K562 (cell line): ENCODE data around the gene NAV2. TPM values are rescaled to one million over a fixed set of nuclear protein-coding genes. Genes with fewer than 3 reads are reported as not detected.

ENCODE experiments used
- BHLHE40 ChIP-seq: IDR thresholded peaks from 2 replicates; pipeline ENCODE4 v1.6.1; 2011; ENCODE audit warnings: low read length, improper control_type of control experiment
- BRCA1 ChIP-seq, 2 experiments: fragments of 450-650 bp in 1 of 2; sonication (generic) in 1 of 2; formaldehyde crosslinking in 1 of 2; IDR thresholded peaks; 2 replicates each; pipeline versions ENCODE4 v1.5.0 to v1.6.1; 2017 to 2020; ENCODE audit warnings: mild to moderate bottlenecking in 1 of 2, missing genetic modification reagents in 1 of 2
- CHD1 ChIP-seq: fragments of 200-600 bp; sonication (generic); IDR thresholded peaks from one replicate; pipeline ENCODE4 v1.6.1; 2012; ENCODE audit warnings: mild to moderate bottlenecking, moderate library complexity, low read length, inconsistent platforms
- DMBX1 ChIP-seq: fragments of 250-450 bp; sonication (Bioruptor Pico); IDR thresholded peaks from 2 replicates; pipeline ENCODE4 v1.8.0; 2022; ENCODE audit warnings: inconsistent platforms, mild to moderate bottlenecking, moderate library complexity, borderline replicate concordance
- FOXK2 ChIP-seq, 2 experiments: fragments of 450-650 bp; IDR thresholded peaks in 1 of 2; conservative IDR thresholded peaks in 1 of 2; 2 replicates each; pipeline ENCODE4 v1.6.1; 2016; ENCODE audit warnings: low read depth in 2 of 2, mild to moderate bottlenecking in 1 of 2
- FUS ChIP-seq: fragments of 200-400 bp; formaldehyde crosslinking; optimal IDR thresholded peaks from 2 replicates; pipeline ENCODE3; 2017; ENCODE audit warnings: low read depth, low read length
- HMG20A ChIP-seq: fragments of 450-650 bp; formaldehyde crosslinking; conservative IDR thresholded peaks from 2 replicates; pipeline ENCODE4 v1.4.0; 2020; ENCODE audit warnings: mild to moderate bottlenecking, mixed read lengths
- JUN ChIP-seq, 2 experiments: sonication (generic) in 1 of 2; formaldehyde crosslinking in 1 of 2; IDR thresholded peaks; 2 replicates each; pipeline versions ENCODE4 v1.6.1 to v1.8.0; 2012 to 2022; ENCODE audit warnings: borderline replicate concordance in 2 of 2, mild to moderate bottlenecking in 2 of 2, improper control_type of control experiment in 1 of 2, low read depth in 1 of 2, low read length in 1 of 2, missing genetic modification reagents in 1 of 2
- JUND ChIP-seq, 2 experiments: IDR thresholded peaks; 2 replicates in 1 of 2; 3 replicates in 1 of 2; pipeline ENCODE4 v1.6.1; 2011; ENCODE audit warnings: borderline replicate concordance in 2 of 2, low read depth in 2 of 2, low read length in 2 of 2, improper control_type of control experiment in 1 of 2, missing biosample characterization in 1 of 2, missing genetic modification characterization in 1 of 2, missing genetic modification reagents in 1 of 2
- KDM5B ChIP-seq: fragments of 200-600 bp; sonication (generic); IDR thresholded peaks from 2 replicates; pipeline ENCODE4 v1.6.1; 2012; ENCODE audit warnings: low read depth, mild to moderate bottlenecking, moderate library complexity, low read length, control low read depth, inconsistent platforms; ENCODE audit not compliant: insufficient replicate concordance
- NFXL1 ChIP-seq: fragments of 450-650 bp; formaldehyde crosslinking; IDR thresholded peaks from 2 replicates; pipeline ENCODE4 v1.4.0; 2021; ENCODE audit warnings: mild to moderate bottlenecking
- RBM22 ChIP-seq: fragments of 200-400 bp; formaldehyde crosslinking; IDR thresholded peaks from 2 replicates; pipeline ENCODE4 v1.6.1; 2018; ENCODE audit warnings: low read length, low read depth; ENCODE audit not compliant: poor library complexity, severe bottlenecking
- SMARCB1 ChIP-seq: IDR thresholded peaks from 2 replicates; pipeline ENCODE4 v1.6.1; 2011; ENCODE audit warnings: improper control_type of control experiment, low read depth; ENCODE audit not compliant: insufficient read length
- SRSF9 ChIP-seq: fragments of 200-400 bp; formaldehyde crosslinking; IDR thresholded peaks from 2 replicates; pipeline ENCODE4 v1.6.1; 2017; ENCODE audit warnings: low read depth, low read length, borderline replicate concordance
- TCFL5 ChIP-seq: fragments of 250-450 bp; sonication (Bioruptor Pico); conservative IDR thresholded peaks from 2 replicates; pipeline ENCODE4 v1.6.1; 2021; ENCODE audit warnings: mild to moderate bottlenecking, moderate library complexity, matching md5 sums
- YY1 ChIP-seq, 3 experiments: IDR thresholded peaks; 2 replicates each; pipeline ENCODE4 v1.6.1; 2011; ENCODE audit warnings: low read length in 2 of 3, mild to moderate bottlenecking in 2 of 3, moderate library complexity in 2 of 3, borderline replicate concordance in 1 of 3, control low read depth in 1 of 3, low read depth in 1 of 3; ENCODE audit not compliant: insufficient read depth in 3 of 3, insufficient replicate concordance in 2 of 3, control insufficient read depth in 1 of 3, insufficient read length in 1 of 3; ENCODE audit errors: extremely low read depth in 1 of 3
- ZNF57 ChIP-seq: fragments of 450-650 bp; formaldehyde crosslinking; IDR thresholded peaks from 2 replicates; pipeline ENCODE4 v1.4.0; 2020; ENCODE audit warnings: mild to moderate bottlenecking, moderate library complexity
- ZNF778 ChIP-seq: fragments of 450-650 bp; formaldehyde crosslinking; IDR thresholded peaks from 2 replicates; pipeline ENCODE4 v1.4.0; 2020; ENCODE audit warnings: mild to moderate bottlenecking, moderate library complexity
- polyA plus RNA-seq, 8 experiments: library from polyadenylated mRNA; depleted of rRNA in 4 of 8; stranded (reverse) in 5 of 8; unstranded in 3 of 8; fragments of >200 nt; fragmentation: Nextera tagmentation in 2 of 8; fragmentation: Illumina TruSeq in 1 of 8; extraction: Ambion mirVana in 2 of 8; extraction: Trizol in 1 of 8; gene quantifications; 2 replicates each; pipeline versions ENCODE4 v1.2.1 to v1.2.3, GENCODE V29; 2011 to 2014; ENCODE audit warnings: inconsistent platforms in 1 of 8, missing spikeins in 1 of 8
- total RNA-seq, 7 experiments: library from RNA; depleted of rRNA in 6 of 7; stranded (reverse); fragments of >200 nt in 6 of 7; fragmentation: Illumina TruSeq in 2 of 7; extraction: Trizol in 2 of 7; gene quantifications; 2 replicates each; pipeline versions ENCODE4 v1.2.1 to v1.2.3, GENCODE V29; 2011 to 2021; ENCODE audit warnings: low replicate concordance in 1 of 7
- TF ChIP-seq, protein P1 (sequence below): sonication (generic); formaldehyde crosslinking; IDR thresholded peaks from 2 replicates; pipeline ENCODE4 v1.9.0; 2022; ENCODE audit warnings: mild to moderate bottlenecking, missing genetic modification reagents
- TF ChIP-seq, protein P2 (sequence below): fragments of 250-450 bp; sonication (Bioruptor Pico); IDR thresholded peaks from 2 replicates; pipeline ENCODE4 v1.8.0; 2022; ENCODE audit warnings: inconsistent platforms

Gene NAV2
- total and polyA plus RNA-seq, 9 of the 15 experiments (the other 6 are each of a cell fraction or from before 2014, with no cell fraction given) = 0.03 to 0.35 (median 0.05) TPM

DNA sequence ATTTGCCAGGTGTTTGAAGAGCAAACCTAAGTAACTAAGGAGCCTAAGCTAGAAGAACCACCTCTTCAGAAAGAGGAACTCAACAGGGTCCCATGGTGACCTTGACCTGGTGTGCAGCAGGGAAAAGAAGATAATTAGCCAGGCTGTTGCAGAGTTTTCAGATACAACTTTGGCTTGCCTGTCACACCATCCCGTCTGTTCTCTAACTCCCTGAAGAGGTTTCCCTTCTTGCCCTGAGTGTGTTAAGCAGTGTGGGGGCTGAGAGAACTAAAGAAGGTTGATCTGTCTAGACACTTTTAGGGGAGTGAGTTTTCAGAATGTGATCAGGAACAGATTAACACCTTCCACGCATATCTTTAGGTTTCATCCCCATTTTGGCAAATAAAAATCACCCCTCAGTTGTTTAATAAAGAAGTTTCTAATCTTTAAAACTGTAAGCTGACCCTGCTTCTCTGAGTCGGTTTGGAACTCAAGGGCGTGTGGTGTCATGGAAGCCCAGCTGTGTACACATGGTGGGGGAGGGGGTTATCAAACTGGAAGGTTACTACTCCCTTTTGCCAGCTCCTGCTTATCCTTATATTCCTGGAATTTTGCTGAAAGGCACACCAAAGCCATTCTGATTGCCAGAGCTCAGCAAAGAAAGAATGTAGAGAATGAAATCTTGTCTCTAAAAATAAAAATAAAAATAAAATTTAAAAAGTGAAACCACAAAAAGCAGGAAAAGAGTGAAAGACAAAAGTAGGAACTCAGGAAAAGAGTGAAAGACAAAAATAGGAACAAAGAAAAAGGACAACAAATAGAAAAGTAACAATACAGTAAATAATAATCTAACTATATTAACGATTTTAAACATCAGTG is 377.4 kb downstream of the NAV2 start (continued):
- TF ChIP-seq BHLHE40 (0 out of 2 replicates have a peak, but pooled peaks have one; percentile 18), KDM5B (peak; percentile 37), BRCA1 (IDR thresholded peaks at IDR 0.05) (no peak), BRCA1 (CRISPR knock-in tag; IDR thresholded peaks at IDR 0.05) (no peak), FUS (no peak), CHD1 (no peak), SRSF9 (no peak), YY1 (IDR thresholded peaks at IDR 0.05; ENCODE audit: borderline replicate concordance in 1 of 3, control insufficient read depth in 1 of 3, extremely low read depth in 1 of 3, insufficient read depth in 3 of 3, insufficient read length in 1 of 3, insufficient replicate concordance in 2 of 3, low read depth in 1 of 3, low read length in 2 of 3) (peak in 1 of 3 experiments; percentile 62), FOXK2 (conservative IDR thresholded peaks at IDR 0.05 in 1 of 2, IDR thresholded peaks at IDR 0.05 in 1 of 2; ENCODE audit: low read depth in 2 of 2) (peak; percentile 77 to 80), JUN (IDR thresholded peaks at IDR 0.05; ENCODE audit: borderline replicate concordance, low read depth, low read length) (peak; percentile 25; the same call in 1 of the 2 replicates), JUN (CRISPR knock-in tag; IDR thresholded peaks at IDR 0.05; ENCODE audit: borderline replicate concordance) (no peak), SMARCB1 (no peak), ZNF57 (CRISPR knock-in tag) (no peak), JUND (IDR thresholded peaks at IDR 0.05; ENCODE audit: borderline replicate concordance, low read depth, low read length) (0 out of 2 replicates have a peak, but pooled peaks have one; percentile 5), JUND (tag; IDR thresholded peaks at IDR 0.05; ENCODE audit: borderline replicate concordance, low read depth, low read length) (peak; percentile 64; the same call in 2 of the 3 replicates), TCFL5 (CRISPR knock-in tag) (no peak), HMG20A (no peak), DMBX1 (CRISPR knock-in tag) (no peak; the same call in 1 of the 2 replicates), RBM22 (no peak), NFXL1 (CRISPR knock-in tag) (no peak), ZNF778 (CRISPR knock-in tag) (no peak)
- TF ChIP-seq, protein P1, sequence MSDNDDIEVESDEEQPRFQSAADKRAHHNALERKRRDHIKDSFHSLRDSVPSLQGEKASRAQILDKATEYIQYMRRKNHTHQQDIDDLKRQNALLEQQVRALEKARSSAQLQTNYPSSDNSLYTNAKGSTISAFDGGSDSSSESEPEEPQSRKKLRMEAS (CRISPR knock-in tag) = no peak
- TF ChIP-seq, protein P2, sequence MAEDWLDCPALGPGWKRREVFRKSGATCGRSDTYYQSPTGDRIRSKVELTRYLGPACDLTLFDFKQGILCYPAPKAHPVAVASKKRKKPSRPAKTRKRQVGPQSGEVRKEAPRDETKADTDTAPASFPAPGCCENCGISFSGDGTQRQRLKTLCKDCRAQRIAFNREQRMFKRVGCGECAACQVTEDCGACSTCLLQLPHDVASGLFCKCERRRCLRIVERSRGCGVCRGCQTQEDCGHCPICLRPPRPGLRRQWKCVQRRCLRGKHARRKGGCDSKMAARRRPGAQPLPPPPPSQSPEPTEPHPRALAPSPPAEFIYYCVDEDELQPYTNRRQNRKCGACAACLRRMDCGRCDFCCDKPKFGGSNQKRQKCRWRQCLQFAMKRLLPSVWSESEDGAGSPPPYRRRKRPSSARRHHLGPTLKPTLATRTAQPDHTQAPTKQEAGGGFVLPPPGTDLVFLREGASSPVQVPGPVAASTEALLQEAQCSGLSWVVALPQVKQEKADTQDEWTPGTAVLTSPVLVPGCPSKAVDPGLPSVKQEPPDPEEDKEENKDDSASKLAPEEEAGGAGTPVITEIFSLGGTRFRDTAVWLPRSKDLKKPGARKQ (CRISPR knock-in tag) = no peak
